Esophagus squamous epithelium (tissue), 4 donors: Measurements from ENCODE around the gene MICAL2.

ENCODE experiments used
- CTCF ChIP-seq, 6 experiments: fragments of 450-650 bp in 4 of 6; fragments of 200-600 bp in 2 of 6; sonication (generic) in 2 of 6; IDR thresholded peaks; one replicate each; pipeline ENCODE4 v1.5.1; 2016 to 2019; ENCODE audit warnings: antibody characterized with exemption in 6 of 6, mild to moderate bottlenecking in 4 of 6, moderate library complexity in 4 of 6
- POLR2A ChIP-seq, 4 donors: fragments of 450-650 bp; IDR thresholded peaks; one replicate each; pipeline ENCODE4 v1.6.1; 2017; ENCODE audit warnings: antibody characterized with exemption in 4 of 4, mild to moderate bottlenecking in 4 of 4, moderate library complexity in 3 of 4

GRCh38 chr11:12291313-12291712 lies 180.9 kb downstream of the MICAL2 start:
- no peak for TF ChIP-seq POLR2A (IDR thresholded peaks at IDR 0.05)
- no peak for TF ChIP-seq CTCF (IDR thresholded peaks at IDR 0.05)
